GM18507 (cell line): ENCODE measurements around the gene CYP46A1.

Experiments
- DNase-seq: peaks from one replicate; pipeline ENCODE4 v3.0.0; 2011; ENCODE audit warnings: low read depth; ENCODE audit not compliant: insufficient read length; ENCODE audit errors: extremely low spot score
- FAIRE-seq: peaks from 2 replicates; lab custom pipeline; 2011; peaks lifted over from hg19 to GRCh38; lab: Jason Lieb, UNC

Gene CYP46A1

DNA sequence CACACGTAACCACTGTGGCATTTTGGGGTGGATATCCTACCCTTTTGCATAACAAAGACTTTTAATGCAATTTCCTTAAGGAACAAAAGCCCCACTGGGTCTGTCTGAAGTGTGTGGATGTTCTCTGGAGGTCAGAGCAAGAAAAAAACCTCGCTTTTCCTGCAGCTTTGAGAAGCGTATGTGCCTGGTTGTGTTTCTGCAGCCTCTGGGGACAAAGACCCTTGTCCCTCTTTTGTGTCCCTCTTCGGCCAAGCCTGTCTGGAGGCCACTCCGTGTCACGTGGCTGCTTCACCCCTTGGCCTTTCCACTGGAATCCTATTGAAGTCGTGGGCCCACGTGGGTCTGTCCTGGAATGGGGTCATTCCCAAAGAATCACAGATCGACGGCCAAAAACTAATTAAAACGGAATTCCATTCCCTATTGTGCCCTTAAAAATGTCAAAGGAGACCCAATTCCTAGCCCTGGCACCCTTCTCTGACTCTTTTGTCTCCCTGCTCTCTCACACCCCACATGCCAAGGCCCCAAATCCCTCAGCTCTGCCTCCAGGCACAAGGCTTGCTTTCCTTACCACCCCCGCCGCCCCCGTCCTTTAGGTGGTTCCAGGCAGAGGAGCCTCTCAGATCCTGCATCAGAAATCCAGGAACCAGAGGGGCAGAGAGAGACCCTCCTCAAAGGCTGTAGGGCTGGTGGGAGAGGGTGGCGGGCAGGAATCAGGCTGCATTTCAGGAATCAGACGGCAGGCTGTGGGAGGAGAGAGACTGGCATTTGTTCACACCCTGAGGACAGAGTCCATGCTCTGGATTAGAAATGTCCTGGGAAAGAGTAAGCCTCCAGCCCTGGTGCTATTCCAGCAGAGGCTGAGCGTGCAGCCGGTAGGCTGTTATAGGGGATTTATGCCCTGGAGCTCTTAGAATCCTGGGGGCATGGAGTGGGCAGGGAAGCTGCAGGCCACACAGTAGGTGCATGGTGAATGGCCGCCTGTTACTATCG lies 12.6 kb upstream of the CYP46A1 start:
- DNase-seq (no peak), FAIRE-seq (no peak)

DNA sequence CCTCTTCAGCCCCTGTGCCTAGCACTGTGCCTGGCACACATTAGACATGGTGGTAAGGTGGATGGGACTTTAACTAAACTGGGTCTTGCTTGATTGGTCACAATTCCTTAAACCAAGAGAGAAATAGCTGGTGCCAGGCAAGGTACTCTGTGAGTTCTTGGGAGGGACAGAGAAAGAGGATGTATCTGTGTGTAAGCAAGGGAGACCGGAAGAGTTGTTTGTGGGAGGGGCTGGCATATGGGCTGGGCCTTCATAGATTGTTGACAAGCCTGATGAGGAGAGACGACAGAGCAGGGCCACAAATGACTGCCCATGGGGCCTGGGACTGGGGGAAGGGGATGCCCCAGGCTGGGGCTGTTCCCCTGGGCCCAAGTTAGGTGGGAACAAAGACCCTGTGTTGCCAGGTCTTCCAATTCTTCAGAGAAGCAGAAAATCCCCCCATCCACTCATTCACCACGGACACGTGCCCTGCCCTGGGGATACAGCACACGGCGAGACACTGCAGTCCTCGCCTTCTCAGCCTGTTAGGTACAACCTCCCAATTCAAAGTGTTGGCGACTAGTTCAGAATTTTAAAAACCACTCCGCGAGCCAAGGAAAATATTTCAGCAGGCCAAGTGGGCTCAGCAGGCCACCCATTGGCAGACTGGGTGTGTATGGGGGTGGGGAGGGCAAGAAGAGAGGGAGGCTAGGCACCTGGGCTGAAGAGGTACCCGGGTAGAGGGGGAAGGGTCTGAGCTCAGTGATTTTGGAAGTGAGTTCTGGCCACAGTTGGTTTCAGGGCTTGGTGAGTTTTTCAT lies 11.4 kb upstream of the CYP46A1 start:
- DNase-seq (no peak), FAIRE-seq (peak; percentile 46)

DNA sequence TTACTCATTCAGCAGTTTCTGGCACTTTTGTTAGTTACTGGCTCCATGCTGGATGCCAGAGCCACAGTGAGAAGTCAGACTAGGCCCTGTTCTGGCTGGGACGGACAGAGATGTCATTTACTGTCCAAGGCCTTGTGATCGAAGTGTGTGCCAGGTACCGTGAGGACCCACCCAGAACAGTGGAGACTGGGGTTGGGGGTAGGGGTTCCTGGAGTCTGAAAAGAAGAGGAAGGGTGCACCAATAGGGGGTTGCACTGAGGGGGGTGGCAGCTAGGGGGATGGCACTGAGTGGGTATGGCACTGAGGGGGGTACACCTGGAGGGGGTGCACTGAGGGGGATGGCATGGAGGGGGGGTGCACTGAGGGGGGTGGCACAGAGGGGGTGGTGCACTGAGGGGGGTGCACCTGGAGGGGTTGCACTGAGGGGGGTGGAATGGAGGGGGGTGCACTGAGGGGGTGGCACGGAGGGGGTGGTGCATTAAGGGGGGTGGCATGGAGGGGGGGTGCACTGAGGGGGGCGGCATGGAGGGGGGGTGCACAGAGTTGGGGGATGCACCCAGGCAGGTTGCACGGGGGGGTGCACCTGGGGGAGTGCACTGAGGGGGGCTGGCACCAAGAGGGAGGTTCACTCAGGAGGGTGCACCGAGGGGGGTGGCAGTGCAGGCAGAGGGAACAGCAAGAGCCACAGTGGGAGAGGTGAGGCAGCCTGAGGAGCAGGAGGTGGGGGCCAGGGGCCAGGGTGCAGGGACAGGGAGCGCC lies 10.6 kb upstream of the CYP46A1 start:
- DNase-seq (no peak), FAIRE-seq (no peak)

DNA sequence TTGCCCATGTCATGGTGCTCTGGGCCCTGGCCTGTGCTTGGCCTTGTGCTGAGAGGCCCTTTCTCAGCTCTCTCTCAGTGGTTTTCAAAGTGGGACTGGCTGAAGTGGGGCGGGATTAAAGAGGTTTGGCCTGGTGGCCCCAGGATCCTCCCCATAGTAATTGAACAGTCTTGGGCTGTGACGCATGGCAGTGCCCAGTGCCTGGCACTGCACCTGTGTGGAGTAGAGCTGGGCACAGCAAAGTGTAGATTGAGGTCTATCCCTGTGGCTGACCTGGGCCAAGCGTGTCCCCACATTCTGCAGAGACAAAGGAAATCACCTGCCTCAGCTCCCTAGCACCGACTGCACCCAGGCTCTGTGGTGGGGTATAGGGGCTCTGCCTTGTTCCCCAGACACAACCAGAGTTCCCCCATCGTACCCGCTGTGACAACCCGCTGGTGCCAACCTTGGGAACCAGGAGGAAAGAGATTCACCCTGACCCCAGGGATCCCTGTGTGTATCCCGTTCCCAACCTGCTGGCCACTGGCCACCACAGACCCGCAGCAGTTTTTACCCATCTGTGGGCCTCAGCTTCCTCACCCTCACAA lies 9.9 kb upstream of the CYP46A1 start:
- DNase-seq = no peak
- FAIRE-seq = no peak

DNA sequence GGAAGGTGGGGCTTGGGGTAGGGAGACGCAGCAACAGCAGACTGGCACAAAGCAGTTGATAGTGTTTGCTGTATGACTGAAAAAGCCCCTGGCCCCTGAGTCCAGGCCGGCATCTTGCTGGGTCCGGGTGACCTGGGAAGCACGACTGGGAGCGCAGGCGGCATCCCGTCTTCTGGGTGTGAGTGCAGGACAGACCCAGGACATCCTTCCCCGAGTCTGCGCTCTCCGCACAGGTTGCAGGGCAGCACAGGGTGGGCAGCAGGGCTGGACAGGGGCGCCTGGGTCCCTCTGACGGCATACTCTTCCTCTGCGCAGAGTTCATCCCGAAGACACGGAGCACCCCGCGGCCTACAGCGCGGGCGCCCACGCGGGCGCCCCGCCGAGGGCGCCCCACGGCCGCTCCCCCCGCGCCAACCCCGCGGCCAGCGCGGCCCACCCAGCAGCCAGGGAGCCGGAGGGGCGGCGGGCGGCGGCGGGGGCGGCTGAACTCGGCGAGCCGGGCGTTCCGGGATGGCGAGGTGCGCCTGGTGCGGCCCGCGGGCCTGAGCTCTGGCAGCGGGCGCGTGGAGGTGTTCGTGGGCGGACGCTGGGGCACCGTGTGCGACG lies 9.2 kb upstream of the CYP46A1 start:
- FAIRE-seq (no peak), DNase-seq (no peak)

DNA sequence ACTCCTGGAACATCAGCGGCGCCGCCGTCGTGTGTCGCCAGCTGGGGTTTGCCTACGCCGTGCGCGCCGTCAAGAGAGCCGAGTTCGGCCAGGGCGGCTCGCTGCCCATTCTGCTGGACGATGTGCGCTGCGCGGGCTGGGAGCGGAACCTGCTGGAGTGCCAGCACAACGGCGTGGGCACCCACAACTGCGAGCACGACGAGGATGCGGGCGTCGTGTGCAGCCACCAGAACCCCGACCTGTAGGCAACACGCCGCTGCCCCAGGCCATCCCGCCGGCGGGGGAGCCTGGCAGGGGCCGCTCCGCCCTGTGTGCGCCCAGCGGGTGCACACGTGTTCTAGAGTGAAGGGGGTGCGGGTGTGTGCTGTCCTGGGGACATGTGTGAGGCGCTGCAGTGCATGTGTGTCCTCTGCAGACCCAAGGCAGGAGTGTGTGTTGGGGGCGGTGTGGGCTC lies 8.7 kb upstream of the CYP46A1 start:
- FAIRE-seq (no peak), DNase-seq (no peak)

DNA sequence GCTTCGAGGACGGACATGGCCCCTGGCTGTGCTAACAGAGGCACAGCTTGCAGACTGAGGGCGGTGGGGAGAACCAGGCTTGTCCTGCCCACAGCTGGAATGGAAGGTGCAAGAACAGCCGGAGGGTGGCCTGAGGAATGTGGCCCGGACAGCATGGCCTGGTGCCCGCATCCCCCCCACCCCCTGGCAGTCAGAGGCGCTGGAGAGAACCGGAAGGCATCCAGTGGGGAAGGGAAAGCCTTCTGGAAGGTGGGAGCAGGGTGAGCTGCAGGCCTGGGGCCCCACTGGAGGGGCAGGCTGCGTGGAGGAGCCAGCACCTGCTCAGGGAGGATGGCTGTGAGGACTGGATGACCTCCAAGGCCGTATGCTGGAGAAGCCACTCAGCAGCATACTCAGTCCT lies 8.1 kb upstream of the CYP46A1 start:
- FAIRE-seq (no peak), DNase-seq (no peak)

DNA sequence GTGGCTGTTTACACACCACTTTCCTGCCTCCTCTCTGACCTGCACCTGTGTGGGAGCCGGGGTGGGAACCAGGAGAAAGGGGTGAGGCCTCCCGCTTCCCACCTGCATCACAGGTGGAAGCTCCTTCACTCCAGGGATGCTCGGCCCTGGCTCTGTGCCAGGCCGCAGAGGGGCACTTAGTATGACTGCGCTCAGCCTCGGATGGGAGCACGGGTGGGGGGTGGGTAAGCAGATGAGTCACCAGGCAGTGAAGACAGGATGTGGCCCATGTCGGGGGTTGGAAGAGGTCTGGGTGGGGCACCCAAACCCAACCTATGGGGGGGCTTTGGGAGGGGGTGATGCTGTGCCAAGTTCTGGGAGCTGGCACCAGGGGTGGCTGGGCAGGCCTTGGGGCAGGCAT lies 7.4 kb upstream of the CYP46A1 start:
- FAIRE-seq (no peak), DNase-seq (no peak)

DNA sequence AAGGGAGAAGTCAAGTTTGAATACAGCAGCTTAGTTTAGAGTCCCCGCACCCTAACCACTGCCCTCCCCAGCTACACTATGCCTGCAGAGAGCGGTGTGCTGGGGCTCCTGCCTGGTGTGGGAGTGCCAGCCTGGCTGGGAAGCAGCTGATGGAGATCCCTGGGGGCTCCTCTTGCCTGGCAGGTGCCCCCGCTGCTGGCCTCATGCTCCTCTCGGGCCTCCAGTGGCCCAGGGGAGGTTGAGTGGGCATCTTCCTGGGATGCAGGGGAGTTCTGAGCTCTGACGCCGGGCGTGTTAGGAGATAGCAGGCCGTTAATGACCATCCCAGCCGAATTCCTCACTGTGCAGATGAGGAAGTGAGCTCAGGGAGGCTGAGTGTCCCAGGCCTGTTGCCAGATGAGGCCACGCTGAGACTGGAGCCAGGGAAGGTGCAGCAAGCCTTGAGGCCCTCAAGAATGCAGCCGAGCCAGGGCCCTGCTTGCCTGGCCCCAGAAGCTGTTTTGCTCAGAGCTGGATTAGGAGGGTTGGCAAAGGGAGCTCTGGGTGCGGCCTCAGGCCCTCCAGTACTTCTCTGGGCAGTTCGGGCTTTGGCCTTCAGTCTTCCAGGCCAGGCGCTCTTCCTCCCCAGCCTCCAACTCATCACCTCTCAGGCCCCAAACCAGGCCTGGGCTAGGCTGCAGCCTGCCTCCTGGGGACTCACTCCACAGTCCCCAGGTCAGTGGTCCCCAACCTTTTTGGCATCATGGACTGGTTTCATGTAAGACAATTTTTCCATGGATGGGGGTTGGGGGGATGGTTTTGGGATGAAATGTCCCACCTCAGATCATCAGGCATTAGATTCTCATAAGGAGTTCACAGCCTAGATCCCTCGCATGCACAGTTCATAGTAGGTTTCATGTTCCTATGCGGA lies 6.6 kb upstream of the CYP46A1 start:
- DNase-seq (no peak), FAIRE-seq (no peak)

DNA sequence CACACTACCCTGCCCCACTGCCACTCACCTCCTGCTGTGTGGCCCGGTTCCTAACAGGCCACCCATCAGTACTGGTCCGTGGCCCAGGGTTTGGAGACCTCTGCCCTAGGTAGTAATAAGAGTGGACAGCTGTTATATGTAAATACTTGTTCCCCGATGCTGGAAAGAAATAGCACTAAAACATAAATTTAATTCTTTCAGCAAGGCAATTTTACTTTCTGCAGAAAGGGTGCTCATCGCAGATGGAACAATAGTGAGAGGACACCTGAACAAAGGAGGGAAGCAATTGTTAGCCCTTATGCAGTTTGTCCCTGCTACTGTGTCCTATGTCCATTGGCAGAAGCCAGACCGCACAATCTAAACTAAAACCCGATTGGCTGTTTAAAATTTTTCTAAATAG lies 5.9 kb upstream of the CYP46A1 start:
- DNase-seq = no peak
- no peak for FAIRE-seq

DNA sequence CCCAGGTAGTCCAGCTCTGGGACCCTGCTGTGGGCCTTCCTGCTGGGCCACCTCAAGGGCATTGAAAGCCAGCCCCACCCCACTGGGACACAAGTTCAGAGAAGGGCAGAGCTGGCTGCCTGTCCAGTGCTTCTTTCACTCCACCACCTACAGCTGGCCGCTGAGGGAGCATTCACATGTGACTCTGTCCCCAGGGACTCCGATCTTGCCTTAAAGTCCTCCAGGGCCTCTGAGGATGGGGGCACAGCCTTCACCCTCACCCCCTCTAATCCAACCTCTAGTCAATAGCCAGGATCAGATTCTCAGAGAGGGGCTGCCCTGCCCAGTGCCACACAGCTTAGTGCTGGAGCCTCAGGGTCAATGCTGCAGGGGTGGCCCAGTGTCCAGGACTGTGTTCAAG lies 5.0 kb upstream of the CYP46A1 start:
- DNase-seq = no peak
- no peak for FAIRE-seq

DNA sequence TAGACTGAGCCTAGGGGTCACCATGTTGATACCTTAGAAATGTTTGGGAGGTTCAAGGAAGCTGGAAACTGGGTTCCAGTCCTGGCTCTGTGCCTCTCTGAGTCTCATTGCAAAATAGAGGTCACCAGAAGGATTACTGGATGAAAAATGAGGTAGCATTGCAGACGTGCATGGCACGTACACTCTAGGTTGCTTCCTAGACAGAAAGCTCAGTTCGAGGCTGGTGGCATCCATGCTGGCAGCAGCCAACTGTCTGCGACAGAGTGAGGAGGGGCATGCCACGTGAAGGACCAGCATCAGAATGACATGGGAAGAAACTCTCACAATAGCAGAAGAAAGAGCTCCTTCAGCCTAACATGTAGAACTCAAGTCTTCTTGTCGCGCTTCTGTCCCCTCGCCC lies 4.6 kb upstream of the CYP46A1 start:
- FAIRE-seq = no peak
- DNase-seq = no peak

DNA sequence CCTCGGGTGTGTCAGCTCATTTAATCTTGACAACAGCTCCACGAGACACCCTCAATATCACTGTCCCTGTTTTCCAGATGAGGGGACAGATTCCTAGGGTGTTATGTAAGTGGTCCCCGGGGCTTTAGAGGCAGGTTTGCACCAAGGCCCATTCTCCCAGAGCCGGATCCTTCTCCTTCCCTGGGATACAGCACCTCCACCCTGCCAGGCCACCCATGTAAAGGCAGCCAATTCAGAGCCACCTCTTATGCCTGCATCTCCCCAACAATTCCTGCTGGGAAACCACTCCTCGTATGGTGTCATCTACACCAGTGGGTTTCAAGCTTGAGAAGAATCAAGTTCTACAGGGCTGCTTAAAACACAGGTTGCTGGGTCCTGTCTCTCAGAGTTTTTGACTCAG lies 4.1 kb upstream of the CYP46A1 start:
- FAIRE-seq (no peak), DNase-seq (no peak)

DNA sequence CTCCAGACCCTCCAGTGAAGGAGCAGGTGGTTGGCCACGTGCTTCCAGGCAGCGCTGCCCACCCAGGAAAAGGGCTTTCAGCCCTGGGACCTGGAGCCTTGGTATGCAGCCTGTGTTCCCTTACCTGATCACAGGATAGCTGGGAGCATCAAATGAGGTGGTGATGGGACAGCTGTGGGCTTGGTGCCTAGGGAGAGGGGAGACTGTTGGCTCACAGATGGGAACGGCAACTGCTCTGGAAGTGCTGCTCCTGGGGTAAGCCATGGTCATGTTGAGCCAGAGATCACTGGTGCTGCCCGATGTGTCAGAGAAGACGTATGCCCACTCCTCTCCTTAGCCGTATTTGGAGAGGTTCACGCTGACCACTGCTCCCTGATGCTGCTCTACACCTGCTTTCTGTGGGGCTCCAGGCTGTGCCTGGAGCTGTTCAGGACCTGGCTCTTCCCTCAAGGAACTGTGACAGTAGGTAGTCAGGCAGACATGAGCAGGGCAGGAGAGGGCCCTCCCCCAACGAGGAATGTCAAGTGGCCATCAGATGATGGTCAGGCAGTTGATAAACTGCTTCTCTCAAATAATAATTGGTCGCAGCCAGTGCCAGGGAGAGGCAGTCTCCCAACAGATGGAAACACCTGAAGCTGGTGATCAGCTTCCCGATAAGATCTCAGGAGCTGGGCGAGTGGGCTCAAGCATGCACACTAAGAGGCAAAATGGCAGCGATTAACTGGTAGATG lies 2.8 kb upstream of the CYP46A1 start:
- FAIRE-seq (no peak), DNase-seq (no peak)

DNA sequence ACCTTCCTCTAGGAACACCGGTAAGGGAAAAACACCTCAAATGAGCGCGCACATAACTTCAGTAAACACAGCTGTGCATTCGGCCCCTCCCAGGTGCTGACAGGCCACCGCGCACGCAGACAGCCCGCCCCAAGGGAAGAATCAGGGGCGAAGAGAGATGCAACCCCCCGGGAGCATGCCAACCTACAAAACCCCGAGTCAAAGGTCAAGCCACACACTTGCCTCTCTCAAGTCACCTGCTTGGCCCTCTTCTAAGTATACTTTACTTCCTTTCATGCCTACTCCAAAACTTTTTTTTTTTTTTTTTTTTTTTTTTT lies 2.3 kb upstream of the CYP46A1 start:
- no peak for FAIRE-seq
- no peak for DNase-seq

DNA sequence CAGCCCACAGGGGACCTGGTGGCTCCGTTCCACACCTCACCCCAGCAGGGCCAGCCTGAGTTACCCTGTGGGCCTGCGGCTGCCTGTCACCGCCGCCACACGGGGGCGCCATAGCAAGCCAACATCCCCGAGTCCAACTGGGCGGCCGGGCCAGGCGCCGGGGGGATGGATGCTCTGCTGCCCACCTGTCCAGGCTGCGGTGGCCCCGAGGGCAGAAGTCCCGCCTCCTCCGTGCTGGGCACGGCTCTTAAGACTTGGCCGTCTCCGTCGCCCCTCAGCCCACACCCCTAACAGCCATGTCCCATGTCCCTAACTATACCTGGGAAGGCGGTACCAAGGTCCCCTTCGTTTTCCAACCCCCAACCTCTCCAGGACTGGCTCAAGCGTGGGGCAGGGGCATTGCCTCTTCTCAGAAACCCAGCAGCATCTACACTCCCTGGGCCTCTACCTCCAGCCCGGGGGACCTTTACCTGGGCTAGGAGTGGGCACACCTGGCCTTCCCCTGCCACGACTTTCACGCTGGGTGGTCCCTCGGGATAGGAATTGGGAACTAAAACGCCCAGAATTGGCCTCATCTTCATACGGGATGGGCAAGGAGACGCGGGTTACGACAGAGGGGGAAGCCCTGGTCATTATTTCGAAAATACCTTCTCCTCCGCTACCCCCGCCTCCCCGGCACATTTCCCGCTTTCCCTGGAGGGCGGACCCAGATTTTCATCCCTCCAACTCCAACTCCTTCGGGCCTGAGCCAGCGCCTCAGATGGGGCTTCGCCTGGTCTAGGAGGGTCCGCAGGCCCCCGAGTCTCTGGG lies 1.1 kb upstream of the CYP46A1 start:
- FAIRE-seq (peak; percentile 67), DNase-seq (peak; percentile 64)

DNA sequence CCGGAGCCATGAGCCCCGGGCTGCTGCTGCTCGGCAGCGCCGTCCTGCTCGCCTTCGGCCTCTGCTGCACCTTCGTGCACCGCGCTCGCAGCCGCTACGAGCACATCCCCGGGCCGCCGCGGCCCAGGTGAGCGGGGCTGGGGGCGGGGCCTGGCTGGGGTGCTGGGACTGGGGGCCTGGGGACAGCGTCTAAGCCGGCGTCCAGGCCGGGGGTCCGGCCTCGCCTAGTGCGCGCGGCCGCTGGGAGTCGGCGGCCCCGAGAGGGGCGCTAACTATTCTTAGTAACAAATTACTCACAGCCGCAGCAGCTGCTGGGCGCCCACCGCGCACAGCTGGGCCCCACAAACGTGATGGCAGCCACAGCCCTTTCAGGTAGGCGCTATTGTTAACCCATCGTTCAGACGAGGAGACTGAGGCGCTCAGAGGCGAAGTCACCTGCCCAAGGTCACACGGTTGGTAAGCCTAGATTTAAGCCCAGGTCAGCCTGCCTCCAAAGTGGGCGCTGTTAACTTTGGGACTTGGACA lies 374 bp downstream of the CYP46A1 start:
- no peak for FAIRE-seq
- no peak for DNase-seq
